Astrocyte of the spinal cord (primary cell): ENCODE data around the gene CST11.

Source experiments
- DNase-seq: peaks from one replicate; pipeline ENCODE4 v3.0.0; 2011; ENCODE audit warnings: low read depth, low spot score
- H3K4me3 ChIP-seq: 2 replicates; pipeline ENCODE4 v1.5.1; 2011; ENCODE audit warnings: low read depth, mild to moderate bottlenecking, low read length, moderate library complexity
- in situ Hi-C: cut with HindIII; loops from 2 replicates; pipeline ENCODE4 v1.10.0; 2017; ENCODE audit warnings: low sequenced_read_pairs
- TF ChIP-seq, protein P1 (sequence below): IDR thresholded peaks from 2 replicates; pipeline ENCODE4 v1.5.1; 2012; ENCODE audit warnings: low read depth, mild to moderate bottlenecking, low read length, inconsistent platforms

Gene CST11

DNA sequence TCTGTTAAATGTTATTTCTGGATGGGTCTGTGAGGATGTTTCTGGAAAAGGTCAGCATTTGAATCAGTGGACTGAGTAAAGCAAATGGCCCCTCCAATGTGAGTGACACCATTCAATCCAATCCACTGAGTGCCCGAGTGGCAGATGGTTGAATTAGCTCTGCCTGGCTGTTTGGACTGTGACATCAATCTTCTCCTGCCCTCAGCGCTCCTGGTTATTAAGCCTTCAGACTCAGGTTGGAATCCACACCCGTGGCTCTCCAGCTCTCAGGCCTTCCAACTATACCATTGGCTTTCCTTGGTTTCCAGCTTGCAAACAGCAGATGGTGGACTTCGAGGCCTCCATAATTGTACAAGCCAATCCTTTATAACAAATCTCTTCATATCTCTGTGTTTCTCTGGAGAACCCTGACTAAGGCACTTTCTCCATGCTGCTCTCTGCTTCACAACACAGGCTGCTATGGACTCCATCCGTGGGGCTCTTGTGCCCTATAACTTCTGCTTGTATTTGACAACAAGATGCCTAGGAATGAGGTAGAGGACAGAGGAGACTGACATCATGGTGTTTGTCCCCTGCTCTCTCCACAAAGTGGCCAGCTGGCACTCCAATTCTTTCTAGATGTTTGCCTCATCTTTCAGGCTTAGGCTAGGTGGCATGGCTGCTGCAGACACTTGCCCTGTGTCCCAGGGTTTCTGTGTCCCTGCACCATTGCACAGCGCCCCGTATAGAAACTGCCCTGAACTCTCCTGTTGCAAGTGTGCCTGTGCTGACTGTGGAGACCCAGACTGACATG lies 18.0 kb downstream of the CST11 start:
- DNase-seq = no peak
- in situ Hi-C loops = no loop called here
- no peak overlapping the region for H3K4me3 ChIP-seq
- TF ChIP-seq, protein P1, sequence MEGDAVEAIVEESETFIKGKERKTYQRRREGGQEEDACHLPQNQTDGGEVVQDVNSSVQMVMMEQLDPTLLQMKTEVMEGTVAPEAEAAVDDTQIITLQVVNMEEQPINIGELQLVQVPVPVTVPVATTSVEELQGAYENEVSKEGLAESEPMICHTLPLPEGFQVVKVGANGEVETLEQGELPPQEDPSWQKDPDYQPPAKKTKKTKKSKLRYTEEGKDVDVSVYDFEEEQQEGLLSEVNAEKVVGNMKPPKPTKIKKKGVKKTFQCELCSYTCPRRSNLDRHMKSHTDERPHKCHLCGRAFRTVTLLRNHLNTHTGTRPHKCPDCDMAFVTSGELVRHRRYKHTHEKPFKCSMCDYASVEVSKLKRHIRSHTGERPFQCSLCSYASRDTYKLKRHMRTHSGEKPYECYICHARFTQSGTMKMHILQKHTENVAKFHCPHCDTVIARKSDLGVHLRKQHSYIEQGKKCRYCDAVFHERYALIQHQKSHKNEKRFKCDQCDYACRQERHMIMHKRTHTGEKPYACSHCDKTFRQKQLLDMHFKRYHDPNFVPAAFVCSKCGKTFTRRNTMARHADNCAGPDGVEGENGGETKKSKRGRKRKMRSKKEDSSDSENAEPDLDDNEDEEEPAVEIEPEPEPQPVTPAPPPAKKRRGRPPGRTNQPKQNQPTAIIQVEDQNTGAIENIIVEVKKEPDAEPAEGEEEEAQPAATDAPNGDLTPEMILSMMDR = no peak

DNA sequence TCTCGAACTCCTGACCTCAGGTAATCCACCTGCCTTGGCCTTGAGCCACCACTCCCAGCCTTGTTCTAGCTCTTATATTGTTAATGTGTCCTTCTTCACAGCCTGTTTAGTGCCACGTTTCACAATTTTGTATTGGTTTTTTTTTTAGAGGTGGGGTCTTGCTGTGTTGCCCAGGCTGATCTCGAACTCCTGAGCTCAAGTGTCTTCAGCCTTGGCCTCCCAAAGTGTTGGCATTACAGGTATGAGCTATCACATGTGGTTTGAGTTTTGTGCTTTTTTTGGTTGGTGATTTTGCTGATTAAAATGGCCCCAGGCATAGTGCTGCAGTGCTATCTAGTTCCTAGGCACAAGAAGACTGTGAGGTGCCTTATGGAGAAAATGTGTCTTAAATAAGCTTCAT lies 19.0 kb downstream of the CST11 start:
- in situ Hi-C loops = no loop called here
- H3K4me3 ChIP-seq = no peak overlapping the region
- DNase-seq = no peak
- TF ChIP-seq, protein P1 = no peak

DNA sequence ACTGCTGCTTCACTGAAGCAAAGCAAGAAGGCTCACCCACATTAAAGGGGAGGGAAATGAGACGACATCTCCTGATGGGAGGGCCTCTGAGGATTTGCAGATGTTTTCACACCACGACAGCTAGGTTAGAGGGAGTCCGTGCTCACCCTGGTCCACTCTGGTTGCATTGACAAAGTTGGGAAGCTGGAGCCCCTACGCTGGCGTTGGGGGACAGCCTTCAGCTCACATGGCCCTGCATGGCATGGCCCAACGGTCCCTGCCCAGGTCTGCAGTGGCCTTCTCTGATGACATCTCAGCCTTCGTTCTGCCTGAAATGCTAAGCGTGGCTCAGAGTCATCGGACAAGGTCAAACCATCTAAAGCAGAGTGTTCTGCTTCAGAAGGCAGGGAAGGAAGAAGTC lies 27.5 kb downstream of the CST11 start:
- TF ChIP-seq, protein P1 = no peak
- H3K4me3 ChIP-seq = no peak overlapping the region
- in situ Hi-C loops = no loop called here
- no peak for DNase-seq

DNA sequence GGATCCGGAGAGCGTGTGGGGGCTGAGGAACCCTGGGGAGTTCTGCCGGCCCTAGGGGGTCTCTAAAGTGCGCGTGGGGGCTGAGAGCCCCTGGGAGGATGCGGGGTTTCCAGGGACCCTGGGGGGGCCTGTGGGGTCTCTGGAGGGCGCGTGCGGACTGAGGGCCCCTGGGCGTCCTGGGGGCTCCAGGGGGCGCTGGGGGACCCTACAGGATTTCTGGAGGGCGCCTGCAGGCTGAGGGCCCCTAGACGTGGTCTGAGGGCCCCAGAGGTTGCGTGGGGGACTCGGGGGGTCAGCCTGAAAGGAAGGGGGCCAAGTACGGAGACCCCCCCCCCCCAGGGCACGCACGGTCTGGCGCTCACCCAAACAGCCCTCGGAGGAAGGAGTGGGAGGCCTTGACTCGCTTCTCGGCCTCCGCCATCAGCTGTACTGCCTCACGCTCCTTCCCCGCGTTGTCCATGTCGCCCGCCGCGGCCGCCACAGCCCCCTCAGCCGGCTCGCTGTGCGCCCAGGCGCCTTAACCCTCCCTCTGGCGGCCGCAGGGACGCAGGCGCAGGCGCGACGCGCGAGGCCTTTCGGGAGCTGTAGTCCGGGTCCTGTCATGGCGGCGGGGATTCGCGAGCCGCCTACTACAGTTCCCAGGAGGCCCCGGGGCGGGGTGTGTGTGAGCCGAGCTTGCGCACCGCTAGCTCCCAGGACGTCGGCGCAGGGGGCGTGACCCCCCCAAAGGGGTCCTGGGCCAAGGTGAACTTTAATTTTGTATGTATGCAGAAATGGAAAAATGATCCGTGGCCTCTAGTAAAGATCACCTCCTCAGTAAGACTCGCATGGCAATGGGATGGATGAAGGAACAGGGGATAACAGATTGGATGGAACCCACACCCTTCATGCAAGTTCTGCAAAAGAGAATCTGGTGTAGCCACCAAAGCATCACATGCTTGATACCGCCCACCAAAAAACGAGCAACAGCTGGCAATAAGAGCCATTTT lies 31.4 kb downstream of the CST11 start, which contains the start of gene NAPB:
NAPB (minus strand) TSS at position 546 of the 989 bp plus-strand sequence; CDS start at position 460, 86 bp downstream.
- peak; percentile 93 for DNase-seq
- in situ Hi-C loops = no loop called here
- H3K4me3 ChIP-seq = peak within 1 kb of the TSS; percentile 96
- TF ChIP-seq, protein P1 = peak; percentile 40

DNA sequence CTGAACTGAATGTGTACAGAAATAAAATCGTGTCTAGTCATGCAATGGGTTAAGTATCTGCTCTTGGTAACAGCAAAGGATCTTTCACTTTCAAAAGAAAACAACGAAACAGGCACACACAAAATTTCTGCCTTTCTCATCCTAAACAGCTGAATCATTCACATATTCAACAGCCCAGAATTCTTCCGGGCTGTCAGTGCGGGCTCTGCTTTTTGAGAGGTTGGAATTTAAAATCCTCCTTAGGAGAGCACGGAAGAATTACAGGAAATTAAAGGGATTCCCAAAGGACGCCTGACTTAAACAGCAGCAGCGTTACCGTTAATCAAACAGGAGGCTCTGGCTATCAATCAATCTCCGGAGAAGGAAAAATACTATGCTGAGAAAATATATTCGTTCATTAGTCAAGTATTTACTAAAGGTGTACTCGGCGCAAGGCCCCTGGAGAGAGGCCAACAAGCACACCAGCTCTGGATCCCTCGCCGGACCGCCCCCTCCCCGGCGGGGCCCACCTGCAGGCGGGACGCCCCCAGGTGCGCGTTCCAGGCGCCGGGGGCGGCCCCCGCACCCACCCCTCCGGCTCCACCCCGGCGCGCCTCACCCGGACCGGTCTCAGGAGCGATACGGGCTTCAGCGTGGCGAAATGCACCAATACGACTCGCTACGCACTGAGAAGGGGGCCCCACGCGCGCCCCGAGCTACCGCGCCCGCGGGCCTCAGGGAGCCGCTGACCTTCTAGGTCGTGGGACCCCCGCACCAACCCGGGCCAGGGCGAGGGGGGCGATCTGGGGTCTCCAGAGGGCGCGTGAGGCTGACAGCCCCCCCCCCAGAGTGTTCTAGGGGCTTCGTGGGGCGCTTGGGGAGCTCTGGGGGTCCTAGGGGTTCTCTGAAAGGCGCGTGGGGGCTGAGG lies 32.4 kb downstream of the CST11 start:
- DNase-seq = peak; percentile 62
- TF ChIP-seq, protein P1 = no peak
- in situ Hi-C loops = no loop called here
- peak overlapping the region; percentile 96 for H3K4me3 ChIP-seq

DNA sequence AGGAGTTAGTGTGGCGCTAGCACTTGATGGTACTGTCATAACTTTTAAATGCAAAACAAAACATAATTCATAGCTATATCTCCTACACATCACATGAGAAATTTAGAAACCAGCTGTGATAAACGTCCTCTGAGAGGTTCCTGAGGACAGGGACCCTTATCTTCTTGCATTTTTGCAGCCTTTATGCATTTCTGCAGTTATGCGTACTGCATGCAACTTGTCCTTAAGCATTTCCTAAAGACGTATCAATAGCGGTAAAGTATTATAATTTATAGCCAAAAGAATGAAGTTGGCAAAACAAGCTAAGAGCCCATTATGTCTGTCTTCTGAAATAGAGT lies 33.0 kb downstream of the CST11 start:
- in situ Hi-C loops = no loop called here
- TF ChIP-seq, protein P1 = no peak

More for the DNA sequence above, 33.0 kb downstream of the CST11 start:
- no peak for DNase-seq
- peak overlapping the region; percentile 96 for H3K4me3 ChIP-seq
